ENCODE results near the gene CSAG1.
"Not testable (repeated sequence)": the region's sequence is repeated elsewhere in the genome, so short reads cannot be mapped to it uniquely, and the experiment has no call there.

The CSAG1 gene, protein sequence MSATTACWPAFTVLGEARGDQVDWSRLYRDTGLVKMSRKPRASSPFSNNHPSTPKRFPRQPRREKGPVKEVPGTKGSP

DNA sequence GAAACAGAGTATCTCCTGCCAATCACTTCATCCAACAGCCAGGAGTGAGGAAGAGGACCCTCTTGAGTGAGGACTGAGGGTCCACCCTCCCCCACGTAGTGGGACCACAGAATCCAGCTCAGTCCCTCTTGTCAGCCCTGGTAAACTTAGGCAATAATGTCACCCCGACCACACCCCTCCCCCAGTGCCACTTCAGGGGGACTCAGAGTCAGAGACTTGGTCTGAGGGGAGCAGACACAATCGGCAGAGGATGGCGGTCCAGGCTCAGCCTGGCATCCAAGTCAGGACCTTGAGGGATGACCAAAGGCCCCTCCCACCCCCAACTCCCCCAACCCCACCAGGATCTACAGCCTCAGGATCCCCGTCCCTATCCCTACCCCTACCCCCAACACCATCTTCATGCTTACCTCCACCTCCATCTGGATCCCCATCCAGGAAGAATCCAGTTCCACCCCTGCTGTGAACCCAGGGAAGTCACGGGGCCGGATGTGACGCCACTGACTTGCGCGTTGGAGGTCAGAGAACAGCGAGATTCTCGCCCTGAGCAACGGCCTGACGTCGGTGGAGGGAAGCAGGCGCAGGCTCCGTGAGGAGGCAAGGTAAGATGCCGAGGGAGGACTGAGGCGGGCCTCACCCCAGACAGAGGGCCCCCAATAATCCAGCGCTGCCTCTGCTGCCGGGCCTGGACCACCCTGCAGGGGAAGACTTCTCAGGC is at the start of gene CSAG1, which contains the start of gene MAGEA12:
CSAG1 (minus strand) TSS at position 461 of the 715 bp plus-strand sequence. CDS start 1,261 bp downstream, outside the sequence.
MAGEA12 (plus strand) TSS at position 497 of the 715 bp plus-strand sequence. CDS start 2,405 bp downstream, outside the sequence.
- no peak for DNase-seq

DNA sequence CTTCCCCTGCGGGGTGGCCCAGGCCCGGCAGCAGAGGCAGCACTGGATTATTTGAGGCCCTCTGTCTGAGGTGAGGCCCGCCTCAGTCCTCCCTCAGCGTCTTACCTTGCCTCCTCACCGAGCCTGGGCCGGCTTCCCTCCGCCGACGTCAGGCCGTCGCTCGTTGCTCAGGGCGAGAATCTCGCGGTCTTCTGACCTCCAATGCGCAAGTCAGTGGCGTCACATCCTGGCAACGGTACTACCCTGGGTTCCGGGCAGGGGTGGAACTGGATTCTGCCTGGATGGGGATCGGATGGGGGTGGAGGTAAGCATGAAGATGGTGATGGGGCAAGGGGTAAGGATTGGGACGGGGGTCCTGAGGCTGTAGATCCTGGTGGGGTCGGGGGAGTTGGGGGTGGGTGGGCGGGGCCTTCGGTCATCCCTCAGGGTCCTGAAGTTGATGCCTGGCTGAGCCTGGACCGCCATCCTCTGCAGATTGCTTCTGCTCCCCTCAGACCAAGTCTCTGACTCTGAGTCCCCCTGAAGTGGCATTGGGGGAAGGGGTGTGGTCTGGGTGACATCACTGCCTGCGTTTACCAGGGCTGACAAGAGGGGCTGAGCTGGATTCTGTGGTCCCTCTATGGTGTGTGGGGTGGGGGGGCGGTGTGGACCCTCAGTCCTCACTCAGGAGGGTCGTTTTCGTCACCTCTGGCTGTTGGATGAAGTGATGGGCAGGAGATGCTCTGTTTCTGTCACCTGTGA is 36.2 kb upstream of the CSAG1 start, which contains the start of gene MAGEA6:
MAGEA6 (minus strand) TSS at position 141 of the 741 bp plus-strand sequence. CDS start 2,039 bp downstream, outside the sequence.
- not testable (repeated sequence) for DNase-seq

DNA sequence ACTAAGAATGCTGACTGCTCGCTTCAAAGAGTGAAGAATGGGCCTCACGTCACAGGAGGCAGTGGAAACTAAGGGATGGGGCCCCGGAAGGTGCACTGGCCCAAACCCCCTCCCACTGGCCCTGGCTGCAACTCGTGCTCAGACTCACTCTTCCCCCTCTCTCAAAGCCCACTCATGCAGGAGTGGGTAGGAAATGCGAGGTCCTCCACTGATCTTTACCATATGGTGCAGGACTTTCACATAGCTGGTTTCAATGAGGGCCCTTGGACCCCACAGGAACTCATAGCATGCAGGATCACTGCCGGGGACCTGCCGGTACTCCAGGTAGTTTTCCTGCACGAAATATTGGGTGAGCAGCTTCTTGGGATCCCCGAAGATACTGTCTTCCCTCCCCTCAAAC is 33.0 kb upstream of the CSAG1 start:
- not testable (repeated sequence) for DNase-seq

DNA sequence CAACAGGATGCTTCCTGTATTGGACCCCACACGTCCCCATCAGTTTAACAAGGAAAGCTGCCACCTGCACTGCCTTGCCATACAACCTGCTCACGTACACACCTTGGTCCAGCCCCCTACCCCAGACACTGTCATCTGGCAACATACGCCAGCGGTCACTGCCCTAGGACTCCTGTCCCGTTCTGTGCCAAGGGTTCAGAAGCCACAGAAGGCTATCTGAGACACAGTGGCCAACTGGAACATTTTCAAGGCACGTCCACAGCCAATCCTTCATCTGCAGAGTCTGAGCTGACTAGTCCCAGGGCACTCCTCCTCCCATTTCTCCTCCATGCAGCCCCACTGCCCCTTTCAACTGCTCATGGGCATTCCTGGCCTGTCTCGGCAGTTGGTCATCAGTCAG is 28.1 kb upstream of the CSAG1 start:
- not testable (repeated sequence) for DNase-seq

DNA sequence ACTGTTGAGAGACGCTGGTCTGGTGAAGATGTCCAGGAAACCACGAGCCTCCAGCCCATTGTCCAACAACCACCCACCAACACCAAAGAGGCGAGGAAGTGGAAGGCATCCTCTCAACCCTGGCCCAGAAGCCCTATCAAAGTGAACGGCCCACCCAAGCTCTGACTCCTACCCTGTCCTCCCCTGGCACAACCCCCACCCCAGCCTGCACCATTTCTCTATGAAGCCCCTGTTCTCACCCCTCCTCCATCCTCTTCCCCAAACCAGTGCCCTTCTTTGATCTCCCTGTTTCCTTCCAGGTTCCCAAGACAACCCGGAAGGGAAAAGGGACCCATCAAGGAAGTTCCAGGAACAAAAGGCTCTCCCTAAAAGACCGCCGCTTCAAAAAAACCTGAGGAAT is 26.0 kb upstream of the CSAG1 start:
- DNase-seq = not testable (repeated sequence)

DNA sequence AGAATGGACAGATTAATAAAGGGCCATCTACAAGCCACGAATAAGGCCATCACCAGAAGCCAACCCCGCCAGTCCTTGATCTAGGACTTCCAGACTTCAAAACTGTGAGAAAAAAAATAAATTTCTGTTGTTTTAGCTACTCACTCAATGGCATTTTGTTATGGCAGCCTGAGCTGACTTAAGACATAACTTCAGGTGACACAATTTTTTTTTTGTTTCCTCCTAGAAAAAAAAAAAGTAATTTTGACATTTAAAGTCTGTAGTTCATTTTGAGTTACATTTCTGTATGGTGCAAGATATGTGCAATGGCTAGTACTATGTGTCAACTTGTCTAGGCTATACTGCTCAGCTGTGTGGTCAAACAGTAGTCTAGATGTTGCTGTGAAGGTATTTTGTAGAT is 25.4 kb upstream of the CSAG1 start, which contains the start of gene CSAG3:
CSAG3 (plus strand) TSS at position 301 of the 400 bp plus-strand sequence.
- DNase-seq = not testable (repeated sequence)

DNA sequence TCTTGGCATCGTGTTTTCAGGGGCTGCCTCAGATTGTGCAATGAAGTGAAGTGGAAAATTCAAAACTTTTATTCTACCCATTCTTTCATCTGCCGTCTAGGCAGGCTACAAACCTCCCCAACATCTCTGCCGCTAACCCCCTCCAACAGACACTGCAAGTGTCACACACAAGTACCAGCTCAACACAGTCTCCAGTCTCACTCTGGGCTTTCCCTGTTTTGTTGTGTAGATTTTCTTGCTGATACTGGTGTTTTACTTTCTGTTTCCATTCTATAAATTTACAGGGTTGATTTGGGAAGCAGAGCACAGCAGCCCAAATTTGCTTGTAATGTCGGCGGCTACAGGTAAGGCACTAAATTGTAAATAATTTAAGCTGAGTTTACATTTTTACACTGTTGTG is 21.4 kb upstream of the CSAG1 start:
- not testable (repeated sequence) for DNase-seq

DNA sequence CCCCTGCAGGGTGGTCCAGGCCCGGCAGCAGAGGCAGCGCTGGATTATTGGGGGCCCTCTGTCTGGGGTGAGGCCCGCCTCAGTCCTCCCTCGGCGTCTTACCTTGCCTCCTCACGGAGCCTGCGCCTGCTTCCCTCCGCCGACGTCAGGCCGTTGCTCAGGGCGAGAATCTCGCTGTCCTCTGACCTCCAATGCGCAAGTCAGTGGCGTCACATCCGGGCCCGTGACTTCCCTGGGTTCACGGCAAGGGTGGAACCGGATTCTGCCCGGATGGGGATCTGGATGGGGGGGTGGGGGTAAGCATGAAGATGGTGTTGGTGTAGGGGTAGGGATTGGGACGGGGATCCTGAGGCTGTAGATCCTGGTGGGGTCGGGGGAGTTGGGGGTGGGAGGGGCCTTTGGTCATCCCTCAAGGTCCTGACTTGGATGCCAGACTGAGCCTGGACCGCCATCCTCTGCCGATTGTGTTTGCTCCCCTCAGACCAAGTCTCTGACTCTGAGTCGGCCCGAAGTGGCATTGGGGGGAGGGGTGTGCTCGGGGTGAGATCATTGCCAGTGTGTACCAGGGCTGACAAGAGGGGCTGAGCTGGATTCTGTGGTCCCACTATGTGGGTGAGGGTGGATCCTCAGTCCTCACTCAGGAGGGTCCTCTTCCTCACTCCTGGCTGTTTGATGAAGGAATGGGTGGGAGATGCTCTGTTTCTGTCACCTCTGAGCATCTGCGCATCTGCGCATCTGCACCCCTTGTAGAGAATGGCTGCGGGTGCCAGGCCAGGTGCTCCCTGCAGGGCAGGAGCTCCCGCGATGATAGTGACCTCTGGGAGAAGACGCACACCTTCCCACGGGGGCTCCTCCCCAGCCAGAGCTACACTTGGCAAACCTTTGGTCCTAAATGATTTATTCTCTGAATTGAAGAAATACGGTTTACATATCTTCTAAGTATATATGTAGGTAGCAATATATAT is 20.4 kb upstream of the CSAG1 start, which contains the start of gene MAGEA2:
MAGEA2 (minus strand) TSS at position 157 of the 965 bp plus-strand sequence. CDS start 2,479 bp downstream, outside the sequence.
- not testable (repeated sequence) for DNase-seq

DNA sequence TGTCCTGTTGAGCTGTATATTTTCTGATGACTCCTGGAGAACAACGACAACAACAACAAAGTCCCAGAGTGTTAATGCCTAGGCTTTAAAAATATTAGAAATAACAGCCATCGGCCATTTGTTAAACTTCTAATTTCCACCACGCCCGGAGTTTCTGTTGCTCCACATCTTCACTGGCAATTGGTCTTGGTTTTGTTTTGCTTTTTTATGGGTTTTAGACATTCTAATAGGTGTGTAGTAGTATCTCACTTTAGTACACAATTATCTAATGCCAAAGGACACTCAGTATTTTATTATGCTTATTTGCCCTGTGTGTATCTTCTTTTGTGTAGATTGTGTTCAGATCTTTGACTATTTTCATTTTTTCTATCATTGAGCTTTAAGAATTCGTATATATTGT is 5.0 kb upstream of the CSAG1 start:
- DNase-seq = no peak

DNA sequence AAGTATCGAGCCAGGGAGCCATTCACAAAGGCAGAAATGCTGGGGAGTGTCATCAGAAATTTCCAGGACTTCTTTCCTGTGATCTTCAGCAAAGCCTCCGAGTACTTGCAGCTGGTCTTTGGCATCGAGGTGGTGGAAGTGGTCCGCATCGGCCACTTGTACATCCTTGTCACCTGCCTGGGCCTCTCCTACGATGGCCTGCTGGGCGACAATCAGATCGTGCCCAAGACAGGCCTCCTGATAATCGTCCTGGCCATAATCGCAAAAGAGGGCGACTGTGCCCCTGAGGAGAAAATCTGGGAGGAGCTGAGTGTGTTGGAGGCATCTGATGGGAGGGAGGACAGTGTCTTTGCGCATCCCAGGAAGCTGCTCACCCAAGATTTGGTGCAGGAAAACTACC is 3.0 kb upstream of the CSAG1 start:
- DNase-seq = not testable (repeated sequence)

DNA sequence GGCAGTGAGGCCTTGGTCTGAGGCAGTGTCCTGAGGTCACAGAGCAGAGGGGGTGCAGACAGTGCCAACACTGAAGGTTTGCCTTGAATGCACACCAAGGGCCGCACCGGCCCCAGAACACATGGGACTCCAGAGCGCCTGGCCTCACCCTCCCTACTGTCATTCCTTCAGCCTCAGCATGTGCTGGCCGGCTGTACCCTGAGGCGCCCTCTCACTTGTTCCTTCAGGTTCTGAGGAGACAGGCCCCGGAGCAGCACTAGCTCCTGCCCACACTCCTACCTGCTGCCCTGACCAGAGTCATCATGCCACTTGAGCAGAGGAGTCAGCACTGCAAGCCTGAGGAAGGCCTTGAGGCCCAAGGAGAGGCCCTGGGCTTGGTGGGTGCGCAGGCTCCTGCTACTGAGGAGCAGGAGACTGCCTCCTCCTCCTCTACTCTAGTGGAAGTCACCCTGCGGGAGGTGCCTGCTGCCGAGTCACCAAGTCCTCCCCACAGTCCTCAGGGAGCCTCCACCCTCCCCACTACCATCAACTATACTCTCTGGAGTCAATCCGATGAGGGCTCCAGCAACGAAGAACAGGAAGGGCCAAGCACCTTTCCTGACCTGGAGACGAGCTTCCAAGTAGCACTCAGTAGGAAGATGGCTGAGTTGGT is 2.5 kb upstream of the CSAG1 start:
- no peak for DNase-seq

DNA sequence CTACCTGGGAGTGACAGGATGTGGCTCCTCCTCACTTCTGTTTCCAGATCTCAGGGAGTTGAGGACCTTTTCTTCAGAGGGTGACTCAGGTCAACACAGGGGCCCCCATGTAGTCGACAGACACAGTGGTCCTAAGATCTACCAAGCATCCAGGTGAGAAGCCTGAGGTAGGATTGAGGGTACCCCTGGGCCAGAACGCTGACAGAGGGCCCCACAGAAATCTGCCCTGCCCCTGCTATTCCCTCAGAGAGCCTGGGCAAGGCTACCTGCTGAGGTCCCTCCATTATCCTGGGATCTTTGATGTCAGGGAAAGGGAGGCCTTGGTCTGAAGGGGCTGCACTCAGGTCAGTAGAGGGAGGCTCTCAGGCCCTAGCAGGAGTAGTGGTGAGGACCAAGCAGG is 1.6 kb upstream of the CSAG1 start:
- DNase-seq = no peak

DNA sequence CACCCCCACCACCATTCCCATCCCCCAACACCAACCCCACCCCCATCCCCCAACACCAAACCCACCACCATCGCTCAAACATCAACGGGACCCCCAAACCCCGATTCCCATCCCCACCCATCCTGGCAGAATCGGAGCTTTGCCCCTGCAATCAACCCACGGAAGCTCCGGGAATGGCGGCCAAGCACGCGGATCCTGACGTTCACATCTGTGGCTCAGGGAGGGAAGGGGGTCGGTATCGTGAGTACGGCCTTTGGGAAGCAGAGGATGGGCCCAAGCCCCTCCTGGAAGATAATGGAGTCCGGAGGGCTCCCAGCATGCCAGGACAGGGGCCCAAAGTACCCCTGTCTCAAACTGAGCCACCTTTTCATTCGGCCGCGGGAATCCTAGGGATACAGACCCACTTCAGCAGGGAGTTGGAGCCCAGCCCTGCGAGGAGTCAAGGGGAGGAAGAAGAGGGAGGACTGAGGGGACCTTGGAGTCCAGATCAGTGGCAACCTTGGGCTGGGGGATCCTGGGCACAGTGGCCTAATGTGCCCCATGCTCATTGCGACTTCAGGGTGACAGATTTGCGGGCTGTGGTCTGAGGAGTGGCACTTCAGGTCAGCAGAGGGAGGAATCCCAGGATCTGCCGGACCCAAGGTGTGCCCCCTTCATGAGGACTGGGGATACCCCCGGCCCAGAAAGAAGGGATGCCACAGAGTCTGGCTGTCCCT is 780 bp upstream of the CSAG1 start:
- not testable (repeated sequence) for DNase-seq

DNA sequence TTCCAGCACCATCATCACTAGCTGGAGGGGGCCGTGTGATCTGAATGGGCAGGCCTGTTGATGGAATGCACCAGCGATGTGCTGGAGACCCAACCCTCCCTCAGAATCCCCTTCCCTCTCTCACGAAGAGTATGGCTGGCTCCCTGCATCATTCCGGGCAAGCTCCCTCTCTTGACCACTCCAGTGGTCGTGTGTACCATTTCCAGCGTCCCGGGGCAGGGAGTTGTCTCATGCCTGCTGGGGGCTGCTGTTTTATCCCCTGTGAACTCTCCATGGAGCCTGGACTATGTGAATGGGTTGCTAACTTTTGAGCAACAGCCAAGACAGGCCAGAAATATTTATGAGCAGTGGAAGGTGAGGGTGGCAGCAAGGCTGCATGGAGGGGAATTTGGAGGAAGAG is 8.1 kb downstream of the CSAG1 start:
- DNase-seq = no peak

DNA sequence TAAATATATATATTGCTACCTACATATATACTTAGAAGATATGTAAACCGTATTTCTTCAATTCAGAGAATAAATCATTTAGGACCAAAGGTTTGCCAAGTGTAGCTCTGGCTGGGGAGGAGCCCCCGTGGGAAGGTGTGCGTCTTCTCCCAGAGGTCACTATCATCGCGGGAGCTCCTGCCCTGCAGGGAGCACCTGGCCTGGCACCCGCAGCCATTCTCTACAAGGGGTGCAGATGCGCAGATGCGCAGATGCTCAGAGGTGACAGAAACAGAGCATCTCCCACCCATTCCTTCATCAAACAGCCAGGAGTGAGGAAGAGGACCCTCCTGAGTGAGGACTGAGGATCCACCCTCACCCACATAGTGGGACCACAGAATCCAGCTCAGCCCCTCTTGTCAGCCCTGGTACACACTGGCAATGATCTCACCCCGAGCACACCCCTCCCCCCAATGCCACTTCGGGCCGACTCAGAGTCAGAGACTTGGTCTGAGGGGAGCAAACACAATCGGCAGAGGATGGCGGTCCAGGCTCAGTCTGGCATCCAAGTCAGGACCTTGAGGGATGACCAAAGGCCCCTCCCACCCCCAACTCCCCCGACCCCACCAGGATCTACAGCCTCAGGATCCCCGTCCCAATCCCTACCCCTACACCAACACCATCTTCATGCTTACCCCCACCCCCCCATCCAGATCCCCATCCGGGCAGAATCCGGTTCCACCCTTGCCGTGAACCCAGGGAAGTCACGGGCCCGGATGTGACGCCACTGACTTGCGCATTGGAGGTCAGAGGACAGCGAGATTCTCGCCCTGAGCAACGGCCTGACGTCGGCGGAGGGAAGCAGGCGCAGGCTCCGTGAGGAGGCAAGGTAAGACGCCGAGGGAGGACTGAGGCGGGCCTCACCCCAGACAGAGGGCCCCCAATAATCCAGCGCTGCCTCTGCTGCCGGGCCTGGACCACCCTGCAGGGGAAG is 19.4 kb downstream of the CSAG1 start, which contains the start of gene MAGEA2B:
MAGEA2B (plus strand) TSS at position 814 of the 973 bp plus-strand sequence. CDS start 2,479 bp downstream, outside the sequence.
- DNase-seq = not testable (repeated sequence)

DNA sequence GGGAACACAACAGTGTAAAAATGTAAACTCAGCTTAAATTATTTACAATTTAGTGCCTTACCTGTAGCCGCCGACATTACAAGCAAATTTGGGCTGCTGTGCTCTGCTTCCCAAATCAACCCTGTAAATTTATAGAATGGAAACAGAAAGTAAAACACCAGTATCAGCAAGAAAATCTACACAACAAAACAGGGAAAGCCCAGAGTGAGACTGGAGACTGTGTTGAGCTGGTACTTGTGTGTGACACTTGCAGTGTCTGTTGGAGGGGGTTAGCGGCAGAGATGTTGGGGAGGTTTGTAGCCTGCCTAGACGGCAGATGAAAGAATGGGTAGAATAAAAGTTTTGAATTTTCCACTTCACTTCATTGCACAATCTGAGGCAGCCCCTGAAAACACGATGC is 20.3 kb downstream of the CSAG1 start:
- not testable (repeated sequence) for DNase-seq

DNA sequence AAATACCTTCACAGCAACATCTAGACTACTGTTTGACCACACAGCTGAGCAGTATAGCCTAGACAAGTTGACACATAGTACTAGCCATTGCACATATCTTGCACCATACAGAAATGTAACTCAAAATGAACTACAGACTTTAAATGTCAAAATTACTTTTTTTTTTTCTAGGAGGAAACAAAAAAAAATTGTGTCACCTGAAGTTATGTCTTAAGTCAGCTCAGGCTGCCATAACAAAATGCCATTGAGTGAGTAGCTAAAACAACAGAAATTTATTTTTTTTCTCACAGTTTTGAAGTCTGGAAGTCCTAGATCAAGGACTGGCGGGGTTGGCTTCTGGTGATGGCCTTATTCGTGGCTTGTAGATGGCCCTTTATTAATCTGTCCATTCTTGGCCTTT is 24.3 kb downstream of the CSAG1 start, which contains the start of gene CSAG2:
CSAG2 (minus strand) TSS at position 101 of the 400 bp plus-strand sequence. CDS start 161 bp downstream, outside the sequence.
- not testable (repeated sequence) for DNase-seq

DNA sequence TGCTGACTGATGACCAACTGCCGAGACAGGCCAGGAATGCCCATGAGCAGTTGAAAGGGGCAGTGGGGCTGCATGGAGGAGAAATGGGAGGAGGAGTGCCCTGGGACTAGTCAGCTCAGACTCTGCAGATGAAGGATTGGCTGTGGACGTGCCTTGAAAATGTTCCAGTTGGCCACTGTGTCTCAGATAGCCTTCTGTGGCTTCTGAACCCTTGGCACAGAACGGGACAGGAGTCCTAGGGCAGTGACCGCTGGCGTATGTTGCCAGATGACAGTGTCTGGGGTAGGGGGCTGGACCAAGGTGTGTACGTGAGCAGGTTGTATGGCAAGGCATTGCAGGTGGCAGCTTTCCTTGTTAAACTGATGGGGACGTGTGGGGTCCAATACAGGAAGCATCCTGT is 27.0 kb downstream of the CSAG1 start:
- not testable (repeated sequence) for DNase-seq

DNA sequence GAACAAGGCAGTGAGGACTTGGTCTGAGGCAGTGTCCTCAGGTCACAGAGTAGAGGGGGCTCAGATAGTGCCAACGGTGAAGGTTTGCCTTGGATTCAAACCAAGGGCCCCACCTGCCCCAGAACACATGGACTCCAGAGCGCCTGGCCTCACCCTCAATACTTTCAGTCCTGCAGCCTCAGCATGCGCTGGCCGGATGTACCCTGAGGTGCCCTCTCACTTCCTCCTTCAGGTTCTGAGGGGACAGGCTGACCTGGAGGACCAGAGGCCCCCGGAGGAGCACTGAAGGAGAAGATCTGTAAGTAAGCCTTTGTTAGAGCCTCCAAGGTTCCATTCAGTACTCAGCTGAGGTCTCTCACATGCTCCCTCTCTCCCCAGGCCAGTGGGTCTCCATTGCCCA is 33.1 kb downstream of the CSAG1 start:
- DNase-seq = not testable (repeated sequence)
